Measurements from ENCODE around the gene TMPRSS15.

GRCh38 chr21:18356801-18357200 is 46.8 kb downstream of the TMPRSS15 start:
- TF ChIP-seq CTCF (optimal IDR thresholded peaks at IDR 0.05 in 1 of 3, IDR thresholded peaks at IDR 0.05 in 1 of 3, conservative IDR thresholded peaks at IDR 0.05 in 1 of 3; ENCODE audit: extremely low read depth in 1 of 3, insufficient read depth in 2 of 3, low read length in 3 of 3) (no peak), EZH2 (IDR thresholded peaks at IDR 0.05; ENCODE audit: low read length) (no peak)

Data from keratinocyte (primary cell).